ENCODE results near the gene GRHPR.

DNA sequence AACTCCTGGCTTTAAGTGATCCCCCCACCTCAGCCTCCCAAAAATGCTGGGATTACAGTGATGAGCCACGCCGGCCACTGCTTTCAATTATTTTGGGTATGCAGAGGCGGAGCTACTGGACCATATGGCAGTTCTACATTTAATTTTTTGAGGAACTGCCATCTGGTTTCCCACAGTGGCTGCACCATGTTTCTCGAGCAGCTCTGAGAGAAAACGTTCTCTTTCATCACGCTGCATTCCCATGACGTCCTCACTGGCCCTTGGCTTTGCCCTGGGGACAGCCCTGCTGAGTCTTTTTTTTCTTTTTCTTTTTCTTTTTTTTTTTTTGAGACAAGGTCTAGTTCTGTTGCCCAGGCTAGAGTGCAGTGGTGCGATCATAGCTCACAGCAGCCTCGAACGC lies 35.5 kb upstream of the GRHPR start:
- TF ChIP-seq CTCF (conservative IDR thresholded peaks at IDR 0.05; ENCODE audit: low read length) (no peak), EZH2phosphoT487 (IDR thresholded peaks at IDR 0.05; ENCODE audit: borderline replicate concordance, low read depth, low read length) (no peak)
